PC-9 (cell line): ENCODE data around the gene PPP1R7. TPM values are rescaled to one million over a fixed set of nuclear protein-coding genes. Genes with fewer than 3 reads are reported as not detected.

Source experiments
- BruUV-seq: library from RNA; stranded (reverse); fragments of 400-500 nt; replicated peaks from 2 replicates; lab custom pipeline; 2021; lab: Mats Ljungman, UMichigan
- CTCF ChIA-PET: fragments of 300-600 bp; sonication (Branson Sonifier 250); formaldehyde crosslinking; loops from one replicate; lab custom pipeline; 2022; ENCODE audit warnings: antibody characterized with exemption; lab: Charles Lee
- POLR2A ChIA-PET: fragments of 300-600 bp; sonication (Branson Sonifier 250); formaldehyde crosslinking; loops from one replicate; lab custom pipeline; 2022; ENCODE audit warnings: antibody characterized with exemption; ENCODE audit not compliant: unreplicated experiment; lab: Charles Lee
- DNase-seq, 2 experiments: peaks; one replicate each; pipeline versions ENCODE4 v3.0.0 to v3.0.0-alpha.2; 2015 to 2022; ENCODE audit warnings: mixed read lengths in 1 of 2
- H2AFZ ChIP-seq: fragments of 200-600 bp; sonication (generic); 2 replicates; pipeline ENCODE4 v1.8.1; 2017; ENCODE audit warnings: antibody characterized with exemption
- H3F3A ChIP-seq: fragments of 200-600 bp; sonication (generic); 2 replicates; pipeline ENCODE4 v1.8.1; 2017; ENCODE audit warnings: antibody characterized with exemption, mild to moderate bottlenecking, low read depth; ENCODE audit not compliant: insufficient read depth
- H3K27ac ChIP-seq: fragments of 200-600 bp; sonication (generic); 2 replicates; pipeline ENCODE4 v1.6.1; 2016; ENCODE audit warnings: mixed run types
- H3K27me3 ChIP-seq: fragments of 200-600 bp; sonication (generic); 2 replicates; pipeline ENCODE4 v1.6.1; 2016; ENCODE audit warnings: low read depth, mixed run types; ENCODE audit not compliant: insufficient read depth
- H3K36me3 ChIP-seq: fragments of 200-600 bp; sonication (generic); 2 replicates; pipeline ENCODE4 v1.6.1; 2016; ENCODE audit warnings: low read depth, mixed run types
- H3K4me1 ChIP-seq: fragments of 200-600 bp; sonication (generic); replicated peaks from 2 replicates; pipeline ENCODE4 v1.6.1; 2016; ENCODE audit warnings: mixed run types; ENCODE audit not compliant: insufficient read depth
- H3K4me2 ChIP-seq: fragments of 200-600 bp; sonication (generic); 2 replicates; pipeline ENCODE4 v1.6.1; 2017; ENCODE audit warnings: mixed run types
- H3K4me3 ChIP-seq: fragments of 200-600 bp; sonication (generic); 2 replicates; pipeline ENCODE4 v1.6.1; 2016; ENCODE audit warnings: mixed run types
- H3K79me2 ChIP-seq: fragments of 200-600 bp; sonication (generic); 2 replicates; pipeline ENCODE4 v1.6.1; 2017; ENCODE audit warnings: low read depth, mixed run types
- H3K9me2 ChIP-seq: fragments of 200-600 bp; sonication (generic); 2 replicates; pipeline ENCODE4 v1.8.1; 2017; ENCODE audit warnings: mild to moderate bottlenecking; ENCODE audit not compliant: insufficient read depth
- H3K9me3 ChIP-seq: fragments of 200-600 bp; sonication (generic); 2 replicates; pipeline ENCODE4 v1.8.1; 2016; ENCODE audit warnings: low read depth; ENCODE audit not compliant: insufficient read depth
- H4K20me1 ChIP-seq: fragments of 200-600 bp; sonication (generic); 2 replicates; pipeline ENCODE4 v1.8.1; 2017; ENCODE audit not compliant: insufficient read depth
- EZH2 ChIP-seq: fragments of 200-600 bp; sonication (generic); IDR thresholded peaks from 2 replicates; pipeline ENCODE4 v1.8.0; 2017; ENCODE audit warnings: antibody characterized with exemption, low read depth
- intact Hi-C: fragments of 100-400 bp; cut with micrococcal nuclease; formaldehyde crosslinking; loops from one replicate; pipeline ENCODE4 v1.10.0; 2022; ENCODE audit not compliant: unreplicated experiment
- total RNA-seq: library from RNA; stranded (reverse); gene quantifications from 2 replicates; pipeline ENCODE4 v1.2.3, GENCODE V29; 2021
- TF ChIP-seq, protein P1 (sequence below): fragments of 200-600 bp; sonication (generic); conservative IDR thresholded peaks from 2 replicates; pipeline ENCODE4 v1.6.1; 2017; ENCODE audit warnings: mixed run types, antibody characterized with exemption, mild to moderate bottlenecking, moderate library complexity

The PPP1R7 gene
- total RNA-seq, 1 experiment from 2014 or later: 113 TPM

DNA sequence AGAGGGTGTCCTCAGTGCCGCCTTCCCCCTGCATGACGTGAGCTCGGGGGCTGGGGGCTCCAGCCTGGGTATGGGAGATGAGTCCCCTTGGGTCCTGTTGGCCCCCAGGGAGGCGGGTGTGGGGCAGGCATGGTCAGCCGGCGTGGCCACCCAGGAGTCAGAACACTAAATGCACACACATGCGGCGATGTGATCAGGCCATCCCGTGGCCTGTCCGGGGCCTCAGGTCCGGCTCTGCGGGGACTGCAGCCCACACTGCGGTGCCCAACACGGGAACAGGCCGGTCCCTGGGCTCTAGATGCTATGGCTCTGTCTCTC lies 52.0 kb downstream of the PPP1R7 start:
- intact Hi-C loops: no loop called here
- Histone ChIP-seq H3K4me2 (no peak overlapping the region), H3K79me2 (no peaks in the 10 kb centered on the region), H3K36me3 (no peaks in the 10 kb centered on the region), H3K4me1 (no peaks in the 10 kb centered on the region), H3K4me3 (no peak overlapping the region), H4K20me1 (no peaks in the 10 kb centered on the region), H2AFZ (no peak overlapping the region), H3K27ac (no peak overlapping the region), H3K9me3 (no peaks in the 10 kb centered on the region), H3F3A (no peaks in the 10 kb centered on the region), H3K9me2 (no peaks in the 10 kb centered on the region), H3K27me3 (no peaks in the 10 kb centered on the region)
- ChIA-PET POLR2A (no interaction called here), CTCF (no interaction called here)
- no TSS peak for BruUV-seq
- TF ChIP-seq EZH2: no peak
- TF ChIP-seq, protein P1, sequence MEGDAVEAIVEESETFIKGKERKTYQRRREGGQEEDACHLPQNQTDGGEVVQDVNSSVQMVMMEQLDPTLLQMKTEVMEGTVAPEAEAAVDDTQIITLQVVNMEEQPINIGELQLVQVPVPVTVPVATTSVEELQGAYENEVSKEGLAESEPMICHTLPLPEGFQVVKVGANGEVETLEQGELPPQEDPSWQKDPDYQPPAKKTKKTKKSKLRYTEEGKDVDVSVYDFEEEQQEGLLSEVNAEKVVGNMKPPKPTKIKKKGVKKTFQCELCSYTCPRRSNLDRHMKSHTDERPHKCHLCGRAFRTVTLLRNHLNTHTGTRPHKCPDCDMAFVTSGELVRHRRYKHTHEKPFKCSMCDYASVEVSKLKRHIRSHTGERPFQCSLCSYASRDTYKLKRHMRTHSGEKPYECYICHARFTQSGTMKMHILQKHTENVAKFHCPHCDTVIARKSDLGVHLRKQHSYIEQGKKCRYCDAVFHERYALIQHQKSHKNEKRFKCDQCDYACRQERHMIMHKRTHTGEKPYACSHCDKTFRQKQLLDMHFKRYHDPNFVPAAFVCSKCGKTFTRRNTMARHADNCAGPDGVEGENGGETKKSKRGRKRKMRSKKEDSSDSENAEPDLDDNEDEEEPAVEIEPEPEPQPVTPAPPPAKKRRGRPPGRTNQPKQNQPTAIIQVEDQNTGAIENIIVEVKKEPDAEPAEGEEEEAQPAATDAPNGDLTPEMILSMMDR: no peak
- DNase-seq: no peak

DNA sequence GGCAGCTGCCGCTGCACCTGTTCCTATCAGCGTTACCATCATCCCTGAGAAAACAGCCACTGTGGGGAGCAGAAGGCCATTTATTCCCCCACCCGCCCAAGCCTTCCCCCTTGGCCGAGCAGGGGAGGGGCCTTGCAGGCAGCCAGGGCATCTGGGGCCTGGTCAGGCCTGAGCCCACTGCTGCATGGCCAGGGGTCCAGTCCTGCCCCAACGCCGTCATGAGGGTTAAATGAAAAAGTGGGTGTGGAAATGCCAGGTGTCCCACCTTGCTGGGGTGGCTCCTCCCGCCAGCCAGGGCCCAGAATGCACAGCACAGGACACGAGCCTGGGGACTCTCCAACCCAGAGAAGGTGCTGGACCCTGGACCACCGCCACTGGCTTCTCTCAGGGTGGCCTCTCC lies 52.4 kb downstream of the PPP1R7 start:
- Histone ChIP-seq H3K27me3 (0 out of 2 replicates have a peak, but pooled peaks cover under 1% of the 10 kb centered on the region), H3F3A (no peaks in the 10 kb centered on the region; the same call in 1 of the 2 replicates), H3K79me2 (no peaks in the 10 kb centered on the region), H3K36me3 (no peaks in the 10 kb centered on the region), H3K4me2 (no peak overlapping the region), H3K9me2 (no peaks in the 10 kb centered on the region), H3K4me1 (no peaks in the 10 kb centered on the region), H3K4me3 (no peak overlapping the region), H3K9me3 (no peaks in the 10 kb centered on the region), H2AFZ (no peak overlapping the region), H4K20me1 (no peaks in the 10 kb centered on the region), H3K27ac (no peak overlapping the region)
- DNase-seq: no peak
- no TSS peak for BruUV-seq
- POLR2A ChIA-PET: no interaction called here
- TF ChIP-seq EZH2: no peak
- TF ChIP-seq, protein P1: no peak
- intact Hi-C loops: no loop called here
- CTCF ChIA-PET: no interaction called here

GRCh38 chr2:241203218-241204009 lies 53.1 kb downstream of the PPP1R7 start:
- no peaks in the 10 kb centered on the region for H3K79me2 ChIP-seq
- DNase-seq: no peak
- H3K4me3 ChIP-seq: no peak overlapping the region
- H3K4me2 ChIP-seq: no peak overlapping the region
- H3K9me2 ChIP-seq: no peaks in the 10 kb centered on the region
- no peak overlapping the region for H2AFZ ChIP-seq
- intact Hi-C loops: no loop called here
- no peaks in the 10 kb centered on the region for H3K4me1 ChIP-seq
- H3K27ac ChIP-seq: no peak overlapping the region
- H3F3A ChIP-seq: peaks cover 7% of the 10 kb centered on the region; the same call in 1 of the 2 replicates
- no TSS peak for BruUV-seq
- ChIA-PET POLR2A (no interaction called here), CTCF (no interaction called here)
- H3K9me3 ChIP-seq: no peaks in the 10 kb centered on the region
- H4K20me1 ChIP-seq: no peaks in the 10 kb centered on the region
- H3K36me3 ChIP-seq: no peaks in the 10 kb centered on the region
- peaks cover 6% of the 10 kb centered on the region for H3K27me3 ChIP-seq
- TF ChIP-seq, protein P1: no peak
- no peak for TF ChIP-seq EZH2
